ELF-1 (cell line): ENCODE results near the gene TSPAN15.

ENCODE experiments used
- DNase-seq: peaks from one replicate; pipeline ENCODE4 v3.0.0-alpha.2; 2016; ENCODE audit warnings: low read depth, low spot score

Gene TSPAN15

GRCh38 chr10:69549959-69550358 is 98.7 kb downstream of the TSPAN15 start:
- no peak for DNase-seq

GRCh38 chr10:69552268-69552667 is 101.0 kb downstream of the TSPAN15 start:
- DNase-seq, result no peak

- no peak for DNase-seq
These were observed 102.1 kb downstream of the TSPAN15 start for GRCh38 chr10:69553328-69553727.

DNA sequence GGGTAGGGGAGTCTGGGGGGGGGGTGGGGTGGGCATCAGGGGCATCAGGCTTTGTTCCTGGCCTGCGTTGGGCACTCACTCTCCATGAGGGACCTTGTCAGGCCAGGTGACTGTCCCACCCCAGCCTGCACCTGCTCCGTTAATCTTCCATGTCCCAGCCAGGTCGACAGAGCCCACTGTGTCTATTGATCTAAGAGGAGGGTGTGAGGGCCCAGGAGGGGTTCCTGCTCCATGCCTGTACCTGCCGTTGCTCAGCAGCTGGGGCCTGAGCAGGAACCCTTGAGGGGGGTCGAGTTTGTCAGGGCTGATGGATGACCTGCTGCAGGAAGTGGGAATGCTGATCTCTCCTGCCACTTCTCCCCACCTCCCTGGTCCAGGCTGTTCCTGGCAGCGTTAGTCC is 103.3 kb downstream of the TSPAN15 start:
- DNase-seq, result peak; percentile 42
